GM19438 (cell line): ENCODE data around the gene GNPDA2.
A peak's percentile ranks its signal among the peaks of the same experiment; 100 is the strongest.

ENCODE experiments used
- ATAC-seq: cut with Tn5 transposase; IDR thresholded peaks from one replicate; pipeline ENCODE4 v1.9.1; 2021; ENCODE audit warnings: low read depth; ENCODE audit not compliant: unreplicated experiment

GNPDA2 gene

GRCh38 chr4:44684648-44685047, 41.7 kb downstream of the GNPDA2 start:
- no peak for ATAC-seq

DNA sequence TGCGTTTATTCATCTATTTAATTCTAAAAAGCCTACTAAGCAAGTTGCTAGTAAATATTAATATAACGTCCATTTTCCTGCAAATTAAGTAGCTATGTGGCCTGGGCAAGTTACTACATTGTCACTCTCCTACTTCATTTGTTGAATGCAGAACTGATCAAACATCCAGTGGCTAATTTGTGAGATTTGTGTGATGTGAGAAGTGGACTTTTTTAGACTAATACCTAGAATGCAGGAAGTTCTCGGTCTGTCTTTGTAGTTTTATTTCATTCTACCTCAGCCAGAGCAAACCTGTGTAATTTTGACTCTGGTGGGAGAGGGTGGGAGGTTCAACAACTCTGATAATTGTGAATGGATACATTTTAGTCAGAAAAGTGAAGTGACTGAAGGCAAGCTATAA, 47.3 kb downstream of the GNPDA2 start:
- ATAC-seq: peak; percentile 1

DNA sequence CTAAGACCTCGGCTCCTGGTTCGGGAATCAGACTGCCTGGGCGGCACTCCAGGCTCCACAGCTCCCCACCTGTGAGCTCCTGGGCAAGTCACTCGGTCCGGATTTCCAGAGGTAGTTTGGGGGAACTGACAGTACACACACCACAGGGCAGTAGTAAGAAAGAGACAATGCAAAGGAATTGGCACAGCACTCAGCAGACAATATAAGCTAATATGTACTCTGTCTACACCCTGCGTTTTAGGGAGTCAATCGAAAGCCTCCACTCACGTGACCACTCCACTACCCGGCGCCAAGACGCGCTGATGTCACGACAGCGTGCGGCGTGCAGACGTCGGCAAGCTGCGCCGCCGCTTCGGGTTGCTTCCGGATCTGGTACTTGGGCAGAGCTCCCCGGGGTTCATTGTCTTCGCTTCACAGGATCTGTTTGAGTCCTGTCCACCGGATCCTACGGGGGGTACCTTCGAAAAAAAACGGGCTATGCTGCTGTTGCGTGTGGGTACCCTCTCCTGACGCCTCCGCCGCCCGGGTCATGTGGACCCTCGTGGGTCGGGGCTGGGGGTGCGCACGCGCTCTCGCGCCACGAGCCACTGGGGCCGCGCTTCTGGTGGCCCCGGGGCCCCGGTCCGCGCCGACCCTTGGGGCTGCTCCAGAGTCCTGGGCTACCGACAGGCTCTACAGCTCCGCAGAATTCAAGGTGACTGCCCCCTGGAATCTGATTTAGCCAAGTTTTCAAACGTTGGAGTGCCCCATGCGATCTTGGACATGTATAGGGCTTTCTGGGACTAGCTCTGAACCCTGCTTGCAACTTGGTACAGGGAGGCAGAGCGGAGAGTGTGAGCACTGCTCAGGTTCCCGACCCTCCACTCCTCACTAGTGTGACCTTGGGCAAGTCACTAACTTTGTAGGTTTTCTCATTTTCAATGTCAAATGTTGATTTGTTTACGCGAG, 48.0 kb downstream of the GNPDA2 start, which contains the start of gene GUF1:
Gene GUF1, plus strand, starts transcription at position 327 of the 948 bp plus-strand sequence. Its CDS starts 203 bp downstream, at position 530.
- peak; percentile 97 for ATAC-seq

DNA sequence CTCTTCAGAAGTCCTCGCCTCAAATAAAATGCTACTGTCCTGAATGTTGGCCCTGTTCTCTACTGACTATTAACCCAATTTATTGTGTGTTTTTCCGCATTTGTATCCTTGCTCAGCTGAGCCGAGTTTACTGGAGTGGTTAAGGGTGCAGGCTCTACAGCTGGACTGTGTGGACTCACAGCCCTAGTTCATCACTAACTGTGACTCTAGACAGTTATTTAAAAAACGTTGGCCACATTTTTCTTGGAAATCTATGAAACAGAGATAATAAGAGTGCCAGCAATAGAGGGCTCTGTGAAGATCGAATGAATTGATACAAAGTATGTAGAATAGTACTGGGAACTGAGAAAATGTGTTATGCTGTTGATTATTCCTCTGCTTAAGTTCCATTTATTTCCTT, 51.0 kb downstream of the GNPDA2 start:
- no peak for ATAC-seq

DNA sequence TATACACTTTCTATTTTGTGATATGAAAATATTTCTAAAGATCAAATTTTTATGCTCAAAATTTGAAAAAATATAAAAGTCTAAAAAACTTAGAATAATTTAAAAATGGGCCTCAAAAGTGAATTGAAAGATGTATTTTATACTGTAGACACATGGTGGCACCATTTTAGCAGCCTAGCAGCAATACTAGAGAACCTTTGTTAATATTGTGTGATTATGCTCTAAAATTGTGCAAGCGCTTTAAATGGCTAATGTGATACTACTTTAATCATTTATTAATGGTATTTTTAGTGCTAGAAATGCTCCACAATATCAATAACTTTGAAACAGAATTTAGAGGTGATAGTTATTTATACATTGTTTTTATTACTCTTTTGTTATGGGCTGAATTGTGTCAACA, 51.9 kb downstream of the GNPDA2 start:
- no peak for ATAC-seq

- ATAC-seq: no peak
Observed at GRCh38 chr4:44671636-44672035, 54.7 kb downstream of the GNPDA2 start.

- ATAC-seq: no peak
Observed at GRCh38 chr4:44670506-44671199, 55.7 kb downstream of the GNPDA2 start.

- ATAC-seq: no peak
Observed at GRCh38 chr4:44668526-44668925, 57.8 kb downstream of the GNPDA2 start.

DNA sequence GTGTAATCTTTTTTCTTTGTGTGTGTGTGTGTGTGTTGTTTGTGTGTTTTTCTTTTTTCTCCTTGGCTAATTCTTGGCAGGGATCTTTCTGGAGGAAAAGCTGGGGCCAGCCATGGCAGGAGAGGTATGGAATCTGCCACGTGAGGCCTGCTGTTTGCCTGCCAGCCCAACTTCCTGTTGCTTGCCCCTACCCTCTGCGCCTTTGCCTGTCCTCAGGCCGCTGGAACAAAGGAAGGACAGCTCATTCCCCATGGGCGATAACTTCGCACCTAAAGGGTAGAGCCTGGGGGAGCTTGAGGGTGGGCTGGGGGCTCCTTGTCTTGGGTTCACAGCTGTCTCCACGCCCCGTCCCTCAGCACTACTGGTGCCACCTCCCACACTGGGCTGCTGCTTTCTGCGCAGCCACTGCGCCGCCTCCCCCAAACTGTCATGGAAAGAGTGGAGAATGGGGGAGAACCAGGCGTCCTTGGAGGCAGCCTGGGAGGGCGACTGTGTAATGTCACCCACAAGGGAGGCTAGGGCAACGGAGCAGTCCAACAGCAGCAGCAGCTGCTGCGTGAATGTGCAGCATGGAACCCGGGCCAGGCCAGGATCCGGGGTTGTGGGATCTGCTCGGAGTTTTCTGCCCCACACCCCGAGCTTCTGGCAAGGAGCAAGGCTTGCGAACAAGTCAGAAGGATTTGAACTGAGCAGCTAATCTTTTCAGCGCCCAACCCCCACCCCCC, 62.7 kb downstream of the GNPDA2 start:
- no peak for ATAC-seq

DNA sequence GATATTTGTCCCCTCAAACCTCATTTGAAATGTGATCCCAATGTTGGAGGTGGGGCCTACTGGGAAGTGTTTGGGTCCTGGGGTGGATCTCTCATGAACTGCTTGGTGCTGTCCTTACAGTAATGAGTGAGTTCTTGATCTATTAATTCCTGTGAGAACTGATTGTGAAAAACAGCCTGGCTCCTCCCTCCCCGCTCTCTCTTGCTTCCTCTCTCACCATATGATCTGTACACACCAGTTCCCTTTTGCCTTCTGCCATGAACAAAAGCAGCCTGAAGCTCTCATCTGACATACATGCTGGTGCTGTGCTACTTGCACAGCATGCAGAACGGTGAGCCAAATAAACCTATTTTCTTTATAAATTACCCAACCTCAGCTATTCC, 63.7 kb downstream of the GNPDA2 start:
- peak; percentile 75 for ATAC-seq

DNA sequence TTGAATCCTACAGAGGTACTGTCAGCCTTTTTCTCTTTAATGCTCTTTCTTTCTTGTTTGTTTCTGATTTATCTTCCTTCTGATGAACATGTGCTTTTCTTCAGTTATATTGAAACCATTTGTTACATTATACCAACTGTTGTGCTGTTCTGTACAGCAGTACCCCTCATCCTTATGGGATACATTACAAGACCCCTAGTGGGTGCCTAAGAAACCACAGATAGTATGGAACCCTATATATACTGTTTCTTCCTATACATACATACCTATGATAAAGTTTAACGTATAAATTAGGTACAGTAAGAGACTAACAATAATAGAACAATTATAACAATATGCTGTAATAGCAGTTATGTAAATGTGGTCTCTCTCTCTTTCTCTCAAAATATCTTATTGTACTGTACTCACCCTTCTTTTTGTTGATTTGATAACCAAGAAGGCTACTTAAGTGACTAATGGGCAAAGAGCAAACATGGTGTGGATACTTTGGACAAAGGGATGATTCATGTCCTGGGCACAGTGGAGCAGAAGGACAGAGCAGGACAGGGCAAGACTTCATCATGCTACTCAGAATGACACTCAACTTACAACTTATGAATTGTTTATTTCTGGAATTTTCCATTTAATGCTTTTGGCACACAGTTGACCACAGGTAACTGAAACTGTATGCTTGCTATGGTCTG, 64.3 kb downstream of the GNPDA2 start:
- no peak for ATAC-seq

DNA sequence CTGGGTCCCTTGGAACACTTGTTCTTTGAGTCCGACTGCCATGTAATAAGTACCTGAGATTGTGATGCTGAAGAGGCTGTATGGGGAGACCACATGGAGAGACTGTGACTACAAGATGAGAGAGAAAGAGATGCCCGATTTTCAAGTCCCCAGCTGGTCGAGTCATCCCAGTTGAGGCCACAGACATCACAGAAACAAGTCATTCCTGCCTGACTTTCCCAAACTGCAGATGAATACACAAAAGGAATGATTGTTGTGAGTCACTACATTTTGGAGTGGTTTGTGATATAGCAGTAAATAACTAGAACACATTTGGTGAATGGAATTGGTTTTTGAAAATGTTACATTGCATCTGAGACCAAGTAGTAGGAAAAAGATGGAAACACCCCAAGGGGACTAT, 66.0 kb downstream of the GNPDA2 start:
- ATAC-seq: no peak

DNA sequence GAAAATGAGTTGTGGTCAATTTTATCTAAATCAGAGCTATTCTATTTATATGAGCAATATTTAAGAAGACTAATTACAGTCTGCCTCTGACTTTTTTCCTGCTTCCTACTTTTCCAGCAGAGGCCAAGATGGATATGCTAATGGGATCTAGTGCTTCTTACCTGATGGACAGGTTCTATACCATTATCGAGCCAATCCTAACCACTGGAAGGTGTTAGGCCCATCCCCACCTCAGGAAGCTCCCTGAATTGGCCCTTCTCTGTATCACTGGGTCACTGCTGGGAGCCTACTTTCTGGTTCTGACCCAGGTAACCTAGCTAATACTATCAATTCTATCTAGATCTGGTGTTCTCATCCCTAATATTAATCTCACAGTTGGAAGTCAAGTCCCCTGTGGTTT, 74.4 kb downstream of the GNPDA2 start:
- no peak for ATAC-seq
